PC-3 (cell line): Measurements from ENCODE around the gene EPC1. TPM values are rescaled to one million over a fixed set of nuclear protein-coding genes. Genes with fewer than 3 reads are reported as not detected.
"Not testable (repeated sequence)": the region's sequence is repeated elsewhere in the genome, so short reads cannot be mapped to it uniquely, and the experiment has no call there.

Experiments used
- ATAC-seq: fragments of 200-7000 bp; cut with Tn5 transposase; 2 replicates; pipeline ENCODE4 v1.9.1; 2020; ENCODE audit warnings: mild to moderate bottlenecking, moderate library complexity
- BruUV-seq: library from RNA; stranded (reverse); fragments of 400-500 nt; replicated peaks from 2 replicates; lab custom pipeline; 2021; lab: Mats Ljungman, UMichigan
- CTCF ChIA-PET: fragments of 300-600 bp; sonication (Branson Sonifier 250); formaldehyde crosslinking; loops from one replicate; lab custom pipeline; 2022; ENCODE audit warnings: antibody characterized with exemption; lab: Charles Lee
- POLR2A ChIA-PET: fragments of 300-600 bp; sonication (Branson Sonifier 250); formaldehyde crosslinking; loops from one replicate; lab custom pipeline; 2022; ENCODE audit warnings: antibody characterized with exemption; ENCODE audit not compliant: unreplicated experiment; lab: Charles Lee
- DNase-seq: peaks from one replicate; pipeline ENCODE4 v3.0.0-alpha.2; 2015
- H2AFZ ChIP-seq: fragments of 300-600 bp; sonication (generic); 2 replicates; pipeline ENCODE4 v1.6.0; 2016; ENCODE audit warnings: antibody characterized with exemption, low read length
- H3F3A ChIP-seq: fragments of 300-600 bp; sonication (generic); one replicate; pipeline ENCODE4 v1.6.0; 2017; ENCODE audit warnings: antibody characterized with exemption, low read length, control low read depth, mild to moderate bottlenecking; ENCODE audit not compliant: unreplicated experiment
- H3K27ac ChIP-seq: fragments of 300-600 bp; sonication (generic); 2 replicates; pipeline ENCODE4 v1.5.1; 2016; ENCODE audit warnings: mild to moderate bottlenecking, low read length
- H3K27me3 ChIP-seq: fragments of 300-600 bp; sonication (generic); 2 replicates; pipeline ENCODE4 v1.6.1; 2016; ENCODE audit warnings: low read length, mixed read lengths
- H3K36me3 ChIP-seq: fragments of 300-600 bp; sonication (generic); 2 replicates; pipeline ENCODE4 v1.6.1; 2016; ENCODE audit warnings: low read depth, mixed run types, low read length, mixed read lengths
- H3K4me1 ChIP-seq: fragments of 300-600 bp; sonication (generic); 2 replicates; pipeline ENCODE4 v1.5.1; 2016; ENCODE audit warnings: low read length; ENCODE audit not compliant: insufficient read depth
- H3K4me2 ChIP-seq: fragments of 300-600 bp; sonication (generic); 2 replicates; pipeline ENCODE4 v1.6.0; 2016; ENCODE audit warnings: low read length
- H3K4me3 ChIP-seq: fragments of 300-600 bp; sonication (generic); 2 replicates; pipeline ENCODE4 v1.5.1; 2016; ENCODE audit warnings: mild to moderate bottlenecking, low read length, mixed read lengths
- H3K79me2 ChIP-seq: fragments of 300-600 bp; sonication (generic); 2 replicates; pipeline ENCODE4 v1.6.1; 2017; ENCODE audit warnings: low read length, mixed read lengths
- H3K9ac ChIP-seq: fragments of 300-600 bp; sonication (generic); 2 replicates; pipeline ENCODE4 v1.6.0; 2016; ENCODE audit warnings: mild to moderate bottlenecking, low read length
- H3K9me2 ChIP-seq: fragments of 300-600 bp; sonication (generic); replicated peaks from 2 replicates; pipeline ENCODE4 v1.6.1; 2016; ENCODE audit warnings: mixed run types, low read length, mixed read lengths
- H3K9me3 ChIP-seq: fragments of 300-600 bp; sonication (generic); 2 replicates; pipeline ENCODE4 v1.6.1; 2016; ENCODE audit warnings: low read length, mixed read lengths
- H4K20me1 ChIP-seq: fragments of 300-600 bp; sonication (generic); 2 replicates; pipeline ENCODE4 v1.6.1; 2016; ENCODE audit warnings: low read length, mixed read lengths
- EZH2 ChIP-seq: fragments of 300-600 bp; sonication (generic); IDR thresholded peaks from one replicate; pipeline ENCODE4 v1.6.1; 2017; ENCODE audit warnings: antibody characterized with exemption, mild to moderate bottlenecking, low read length; ENCODE audit not compliant: unreplicated experiment
- EZH2phosphoT487 ChIP-seq: fragments of 300-600 bp; sonication (generic); IDR thresholded peaks from 2 replicates; pipeline ENCODE4 v1.6.1; 2018; ENCODE audit warnings: mild to moderate bottlenecking, antibody characterized with exemption, low read length, borderline replicate concordance
- intact Hi-C: fragments of 100-400 bp; cut with micrococcal nuclease; formaldehyde crosslinking; loops from 2 replicates; pipeline ENCODE4 v1.9.0; 2023
- total RNA-seq: library from RNA; depleted of rRNA; stranded (reverse); fragments of >200 nt; gene quantifications from 2 replicates; pipeline ENCODE4 v1.2.3, GENCODE V29; 2014
- TF ChIP-seq, protein P1 (sequence below): fragments of 300-600 bp; sonication (generic); conservative IDR thresholded peaks from 2 replicates; pipeline ENCODE4 v1.5.1; 2017; ENCODE audit warnings: antibody characterized with exemption, low read depth, mild to moderate bottlenecking, low read length

Gene EPC1
- total RNA-seq, 1 experiment from 2014 or later, result 72.7 TPM

GRCh38 chr10:32253821-32254220 lies 93.1 kb downstream of the EPC1 start:
- H3K36me3 ChIP-seq, result no peaks in the 10 kb centered on the region
- no peak overlapping the region for H3K4me2 ChIP-seq
- ChIA-PET CTCF (no interaction called here), POLR2A (no interaction called here)
- H3K27ac ChIP-seq, result peak overlapping the region; percentile 43
- peak overlapping the region; percentile 75; the same call in 1 of the 2 replicates for H2AFZ ChIP-seq
- no peaks in the 10 kb centered on the region for H3F3A ChIP-seq
- no peak for DNase-seq
- H3K4me1 ChIP-seq, result peaks cover 13% of the 10 kb centered on the region
- no TSS peak for BruUV-seq
- ATAC-seq, result peak; percentile 56
- H3K79me2 ChIP-seq, result no peaks in the 10 kb centered on the region
- TF ChIP-seq EZH2phosphoT487 (no peak), EZH2 (no peak)
- TF ChIP-seq, protein P1, sequence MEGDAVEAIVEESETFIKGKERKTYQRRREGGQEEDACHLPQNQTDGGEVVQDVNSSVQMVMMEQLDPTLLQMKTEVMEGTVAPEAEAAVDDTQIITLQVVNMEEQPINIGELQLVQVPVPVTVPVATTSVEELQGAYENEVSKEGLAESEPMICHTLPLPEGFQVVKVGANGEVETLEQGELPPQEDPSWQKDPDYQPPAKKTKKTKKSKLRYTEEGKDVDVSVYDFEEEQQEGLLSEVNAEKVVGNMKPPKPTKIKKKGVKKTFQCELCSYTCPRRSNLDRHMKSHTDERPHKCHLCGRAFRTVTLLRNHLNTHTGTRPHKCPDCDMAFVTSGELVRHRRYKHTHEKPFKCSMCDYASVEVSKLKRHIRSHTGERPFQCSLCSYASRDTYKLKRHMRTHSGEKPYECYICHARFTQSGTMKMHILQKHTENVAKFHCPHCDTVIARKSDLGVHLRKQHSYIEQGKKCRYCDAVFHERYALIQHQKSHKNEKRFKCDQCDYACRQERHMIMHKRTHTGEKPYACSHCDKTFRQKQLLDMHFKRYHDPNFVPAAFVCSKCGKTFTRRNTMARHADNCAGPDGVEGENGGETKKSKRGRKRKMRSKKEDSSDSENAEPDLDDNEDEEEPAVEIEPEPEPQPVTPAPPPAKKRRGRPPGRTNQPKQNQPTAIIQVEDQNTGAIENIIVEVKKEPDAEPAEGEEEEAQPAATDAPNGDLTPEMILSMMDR, result no peak
- H3K9ac ChIP-seq, result no peak overlapping the region
- no peaks in the 10 kb centered on the region for H3K27me3 ChIP-seq
- H3K9me3 ChIP-seq, result no peaks in the 10 kb centered on the region
- no peaks in the 10 kb centered on the region for H4K20me1 ChIP-seq
- H3K4me3 ChIP-seq, result no peak overlapping the region
- intact Hi-C loops, result no loop called here
- no peaks in the 10 kb centered on the region for H3K9me2 ChIP-seq

DNA sequence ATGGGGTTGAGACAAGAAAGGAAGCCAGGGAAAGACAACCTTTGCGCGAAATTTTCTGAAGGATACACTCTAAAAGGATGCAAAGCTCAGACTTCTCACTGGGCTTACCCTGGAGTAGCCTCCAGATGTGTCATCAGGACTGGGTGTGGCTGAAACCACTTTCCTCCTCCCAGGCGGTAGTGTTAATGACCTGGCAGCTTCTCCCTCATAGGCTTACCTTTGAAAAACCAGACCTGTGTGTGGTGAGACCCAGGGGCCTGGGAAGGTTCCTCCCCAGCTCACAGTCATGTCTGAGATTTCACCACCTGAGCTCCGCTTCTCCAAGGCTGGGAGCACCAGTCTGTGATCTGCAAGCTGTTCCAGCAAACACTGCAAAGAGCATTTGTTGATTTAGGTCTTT lies 93.7 kb downstream of the EPC1 start:
- TF ChIP-seq EZH2 (no peak), EZH2phosphoT487 (no peak)
- TF ChIP-seq, protein P1, result no peak
- Histone ChIP-seq H2AFZ (peak overlapping the region; percentile 75), H3K79me2 (no peaks in the 10 kb centered on the region), H3F3A (no peaks in the 10 kb centered on the region), H3K36me3 (no peaks in the 10 kb centered on the region), H3K4me3 (no peak overlapping the region), H3K4me1 (peaks cover 13% of the 10 kb centered on the region), H3K9me3 (no peaks in the 10 kb centered on the region), H3K27me3 (no peaks in the 10 kb centered on the region), H3K4me2 (peak overlapping the region; percentile 53), H3K9ac (no peak overlapping the region), H3K9me2 (no peaks in the 10 kb centered on the region), H3K27ac (peak overlapping the region; percentile 43), H4K20me1 (no peaks in the 10 kb centered on the region)
- ATAC-seq (peak; percentile 89), DNase-seq (peak; percentile 69)
- POLR2A ChIA-PET, result no interaction called here
- no TSS peak for BruUV-seq
- CTCF ChIA-PET, result no interaction called here
- intact Hi-C loops, result no loop called here

- BruUV-seq, intact Hi-C loops, H3K36me3 ChIP-seq, DNase-seq, H3K27me3 ChIP-seq, H3K9me2 ChIP-seq, H4K20me1 ChIP-seq, H3K9ac ChIP-seq, H3K4me2 ChIP-seq, H3F3A ChIP-seq, H2AFZ ChIP-seq, H3K9me3 ChIP-seq, ATAC-seq, H3K27ac ChIP-seq, H3K4me3 ChIP-seq, H3K79me2 ChIP-seq, POLR2A ChIA-PET: not testable (repeated sequence)
- peaks cover 13% of the 10 kb centered on the region for H3K4me1 ChIP-seq
- CTCF ChIA-PET, result interaction anchor here (0.7 kb wide), 1 partner anchor 40 kb away, joined by 17 read pairs; no protein-coding TSS in a partner anchor
These were observed 96.5 kb downstream of the EPC1 start for GRCh38 chr10:32250489-32250888.
